Stimulated activated CD4-positive, alpha-beta T cell treated with anti-CD3 and anti-CD28 coated beads, Interleukin-2, amount 100 ng/mL, for 48 hours (primary cell): ENCODE data around the gene POMP.

ENCODE experiments used
- DNase-seq, 2 donors: peaks; one replicate each; pipeline ENCODE4 v3.0.0-alpha.2; 2020

Gene POMP, protein sequence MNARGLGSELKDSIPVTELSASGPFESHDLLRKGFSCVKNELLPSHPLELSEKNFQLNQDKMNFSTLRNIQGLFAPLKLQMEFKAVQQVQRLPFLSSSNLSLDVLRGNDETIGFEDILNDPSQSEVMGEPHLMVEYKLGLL

DNA sequence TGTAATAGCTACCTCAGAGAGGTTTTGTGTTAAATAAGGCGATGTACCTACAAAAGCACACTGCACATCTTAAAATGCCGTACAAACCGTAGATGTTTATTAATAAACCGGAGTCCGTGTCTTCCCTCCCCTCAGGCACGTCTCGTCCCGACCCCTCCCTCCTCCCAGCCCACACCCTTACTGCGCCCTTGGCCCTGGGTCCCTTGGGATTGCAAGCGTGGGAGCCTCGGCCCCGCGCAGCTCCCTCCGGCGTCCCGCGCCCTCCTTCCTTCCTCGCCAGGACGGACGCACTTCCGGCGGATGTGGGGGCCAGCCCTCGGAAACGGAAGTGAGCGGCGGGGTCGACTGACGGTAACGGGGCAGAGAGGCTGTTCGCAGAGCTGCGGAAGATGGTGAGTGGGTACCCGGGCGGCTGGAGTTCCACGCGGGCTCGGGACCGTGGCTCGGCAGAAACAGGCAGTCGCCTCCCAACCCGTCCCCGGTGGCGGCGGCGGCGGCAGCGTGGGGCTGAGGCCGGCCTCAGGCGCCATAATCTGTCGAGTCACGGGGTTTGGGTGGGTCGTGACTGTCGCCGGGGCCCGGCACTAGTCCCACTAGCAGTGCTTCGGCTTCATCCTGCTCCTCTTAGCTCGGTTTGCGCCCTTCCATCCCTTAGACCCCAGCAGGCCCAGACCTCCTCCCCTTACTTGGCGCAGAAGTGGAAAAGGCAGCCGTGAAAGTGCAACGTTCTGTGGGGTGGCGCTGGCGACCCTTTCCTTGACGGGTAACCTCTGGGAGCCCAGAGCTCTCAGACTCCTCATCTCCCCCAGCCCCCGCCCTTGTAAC, at the start of gene POMP:
Gene POMP, plus strand, starts transcription at position 335 of the 825 bp plus-strand sequence. Its CDS starts 55 bp downstream, at position 390.
- DNase-seq, result peak; percentile 88 to 91

DNA sequence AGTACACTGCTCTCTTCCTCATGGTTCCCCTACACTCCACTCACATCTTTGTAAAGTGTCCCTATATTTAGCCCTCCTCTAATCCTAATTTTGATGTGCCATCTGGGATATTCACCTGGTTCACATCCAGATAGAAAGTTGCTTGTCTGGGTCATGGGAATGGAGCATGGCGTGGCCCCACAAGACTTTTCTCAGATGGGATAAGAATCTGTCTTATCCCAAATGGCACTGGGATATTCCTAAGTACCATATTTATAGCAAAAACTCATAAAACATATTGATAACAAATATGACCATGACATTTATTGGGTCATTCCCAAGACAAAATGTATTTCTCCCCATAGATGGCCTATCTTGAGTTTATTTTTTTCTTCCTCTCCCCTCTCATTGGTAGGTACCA, 49.5 kb upstream of the POMP start:
- DNase-seq, result no peak

DNA sequence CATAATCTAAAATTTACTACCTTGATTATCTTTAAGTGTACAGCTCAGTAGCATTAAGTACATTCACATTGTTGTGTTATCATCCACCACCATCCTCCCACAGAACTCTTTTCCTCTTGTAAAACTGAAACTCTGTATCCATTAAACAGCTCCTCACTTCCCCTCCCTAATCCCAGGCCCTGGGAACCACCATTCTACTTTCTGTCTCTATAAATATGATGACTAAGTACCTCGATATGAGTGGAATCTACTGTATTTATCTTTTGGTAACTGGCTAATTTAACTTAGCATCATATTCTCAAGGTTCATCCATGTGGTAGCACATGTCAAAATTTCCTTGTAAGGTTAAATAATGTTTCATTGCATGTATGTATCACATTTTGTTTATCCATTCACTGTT, 49.0 kb upstream of the POMP start:
- no peak for DNase-seq

DNA sequence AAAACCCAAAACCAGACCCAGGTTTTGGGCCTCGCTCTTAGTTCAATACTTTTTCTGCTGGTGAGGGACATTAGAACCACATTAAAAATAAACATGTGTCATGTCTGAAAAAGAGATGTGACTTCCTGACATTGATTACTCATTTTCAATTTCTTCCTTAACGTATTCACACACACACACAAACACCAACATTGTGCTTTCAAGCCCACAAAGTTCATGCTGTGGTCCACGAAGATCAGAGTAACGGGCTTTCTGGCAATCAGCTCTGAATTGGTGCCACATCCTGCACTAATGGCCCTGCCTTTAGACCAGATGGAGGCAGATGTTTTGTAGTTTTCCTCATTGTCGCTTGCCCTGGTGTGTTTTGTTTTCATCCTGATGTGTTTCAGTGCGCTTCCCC, 47.9 kb upstream of the POMP start:
- DNase-seq, result no peak

DNA sequence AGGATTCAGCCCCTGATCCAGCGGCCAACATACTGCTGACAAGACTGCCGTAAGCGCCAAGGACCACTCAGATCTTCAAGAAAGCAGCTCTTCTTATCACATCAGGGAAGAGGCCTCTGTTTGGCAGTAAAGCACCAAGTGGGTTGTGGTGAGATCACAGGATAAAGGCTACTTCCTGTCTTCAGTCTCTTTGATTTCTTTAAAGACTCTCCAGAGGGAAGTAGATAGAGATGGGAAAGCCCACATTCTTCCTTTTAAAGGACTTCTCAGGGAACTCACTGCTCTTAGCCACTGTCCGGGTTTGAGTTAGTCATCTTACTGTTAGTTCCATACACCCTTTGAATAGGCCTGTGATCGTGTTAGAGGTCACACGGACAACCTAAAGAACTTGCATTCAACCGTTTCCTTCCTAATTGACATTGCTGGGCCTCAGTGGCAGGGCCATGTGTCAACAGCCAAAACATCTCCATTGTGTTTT, 47.2 kb upstream of the POMP start:
- no peak for DNase-seq

DNA sequence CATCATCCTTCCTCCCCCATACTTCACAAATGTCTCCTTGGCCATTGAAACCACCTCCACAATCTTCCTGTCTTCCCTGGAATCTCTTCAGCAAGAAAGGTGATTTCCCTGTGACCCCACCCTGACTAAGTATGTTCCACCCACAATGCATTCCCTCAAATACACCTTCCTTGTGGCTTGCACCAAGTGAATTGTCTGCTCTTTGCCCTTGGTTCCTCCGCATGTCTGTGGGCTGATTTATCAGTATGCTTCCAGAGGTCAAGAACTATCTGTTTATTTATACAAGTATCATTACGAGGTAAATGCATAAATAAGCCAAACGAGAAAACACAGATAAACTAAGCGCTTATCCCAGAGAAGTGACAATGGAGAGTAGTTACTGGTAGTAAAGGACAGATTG, 45.4 kb upstream of the POMP start:
- no peak for DNase-seq

DNA sequence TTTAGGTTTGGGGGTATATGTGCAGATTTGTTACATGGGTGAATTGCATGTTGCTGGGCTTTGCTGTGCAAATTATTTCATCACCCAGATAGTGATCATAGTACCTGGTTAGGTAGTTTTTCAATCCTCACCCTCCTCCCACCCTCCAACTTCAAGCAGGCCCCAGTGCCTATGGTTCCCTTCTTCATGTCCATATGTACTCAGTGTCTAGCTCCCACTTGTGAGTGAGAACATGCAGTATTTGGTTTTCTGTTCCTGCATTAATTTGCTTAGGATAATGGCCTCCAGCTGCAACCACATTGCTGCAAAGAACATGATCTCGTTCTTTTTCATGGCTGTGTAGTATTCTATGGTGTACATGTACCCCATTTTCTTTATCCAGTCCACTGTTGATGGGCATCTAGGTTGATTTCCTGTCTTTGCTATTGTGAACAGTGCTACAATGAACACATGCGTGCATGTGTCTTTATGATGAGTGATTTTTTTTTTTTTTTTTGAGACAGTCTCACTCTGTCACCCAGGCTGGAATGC, 42.9 kb upstream of the POMP start:
- no peak for DNase-seq

DNA sequence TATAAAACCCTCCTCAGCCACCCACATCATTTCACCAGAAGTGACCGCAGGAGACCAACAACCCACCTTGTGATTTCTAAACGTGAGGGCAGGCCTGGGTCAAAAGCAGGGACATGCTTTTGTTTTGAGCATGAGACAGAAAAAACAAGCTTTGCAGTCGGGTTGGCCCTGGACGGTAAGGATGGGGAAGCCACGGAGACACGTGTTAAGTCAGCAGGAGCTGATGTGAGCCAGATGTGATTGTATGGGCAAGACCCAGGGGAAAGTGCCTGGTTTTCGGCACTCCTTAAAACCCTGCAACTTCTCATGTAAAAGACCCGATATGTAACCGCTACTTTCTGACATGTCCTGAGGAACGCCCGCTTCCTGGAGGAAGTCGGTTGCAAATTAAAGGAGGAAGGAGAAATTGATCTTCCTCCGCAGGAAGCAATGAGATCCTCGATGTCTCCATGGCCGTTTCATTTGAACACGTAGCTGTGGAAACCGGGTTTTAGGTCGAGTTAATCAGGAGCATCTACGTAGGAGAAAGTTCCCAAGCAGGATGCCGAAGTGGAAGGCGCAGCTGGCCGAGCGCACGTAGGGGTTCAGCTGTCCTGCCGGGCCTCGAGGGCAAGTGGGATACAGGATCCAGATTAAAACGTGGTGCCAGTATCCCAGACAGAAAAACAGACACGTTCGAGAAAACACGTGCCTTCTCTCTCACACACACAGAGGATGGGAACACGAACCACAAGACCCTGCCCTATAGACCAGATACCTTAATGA, 40.5 kb upstream of the POMP start:
- DNase-seq, result no peak

DNA sequence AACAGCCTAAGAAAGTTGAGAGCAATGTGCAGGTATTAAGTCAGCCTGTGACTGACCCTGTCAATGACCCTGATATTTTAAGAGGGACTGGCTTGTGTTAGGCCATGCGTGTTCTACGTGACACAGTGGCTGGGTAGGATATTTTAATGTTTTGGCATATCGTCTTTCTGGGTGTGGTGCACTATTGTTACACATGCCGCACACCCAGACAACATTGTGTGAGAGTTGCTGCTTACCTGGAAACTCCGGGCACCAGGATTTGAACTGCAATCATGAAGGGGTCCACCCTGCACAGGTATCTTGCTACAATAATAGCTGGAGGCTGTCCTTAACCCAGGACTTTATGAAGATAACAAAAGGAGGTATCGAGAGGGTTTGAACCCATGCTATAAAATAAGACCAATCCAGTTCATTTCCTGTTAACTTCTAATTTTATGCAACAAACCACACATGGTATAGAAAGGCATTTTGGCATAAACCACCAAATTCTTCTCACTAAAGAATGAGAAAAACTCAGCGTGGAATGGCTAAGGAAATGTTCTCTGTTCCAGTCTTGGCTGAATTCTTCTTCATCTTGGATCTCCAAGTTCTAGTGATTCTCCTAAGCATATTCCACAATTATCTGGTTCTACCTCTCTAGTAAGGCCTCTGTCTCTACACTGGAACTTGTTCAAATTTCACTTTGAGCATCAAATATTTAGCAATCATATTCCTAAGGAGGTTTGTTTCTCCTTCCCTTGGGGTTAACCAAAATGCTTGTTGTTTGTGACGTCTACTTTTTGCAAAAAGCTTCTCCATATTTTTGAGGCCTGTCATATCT, 38.7 kb upstream of the POMP start:
- no peak for DNase-seq

DNA sequence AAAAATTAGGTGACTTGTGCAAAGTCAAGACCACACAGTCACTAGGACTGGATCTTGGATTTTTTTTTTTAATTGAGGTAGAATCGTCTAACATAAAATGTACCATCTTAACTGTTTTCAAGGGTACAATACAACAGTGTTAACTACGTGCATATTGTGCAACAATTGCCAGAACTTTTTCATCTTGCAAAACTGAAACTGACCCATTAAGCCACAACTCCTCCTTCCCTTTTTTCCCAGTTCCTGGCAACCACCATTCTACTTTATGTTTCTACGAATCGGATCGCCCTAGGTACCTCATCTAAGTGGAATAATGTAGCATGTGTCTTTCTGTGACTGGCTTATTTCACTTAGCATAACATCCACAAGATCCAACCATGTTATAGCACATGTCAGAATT, 37.5 kb upstream of the POMP start:
- no peak for DNase-seq

DNA sequence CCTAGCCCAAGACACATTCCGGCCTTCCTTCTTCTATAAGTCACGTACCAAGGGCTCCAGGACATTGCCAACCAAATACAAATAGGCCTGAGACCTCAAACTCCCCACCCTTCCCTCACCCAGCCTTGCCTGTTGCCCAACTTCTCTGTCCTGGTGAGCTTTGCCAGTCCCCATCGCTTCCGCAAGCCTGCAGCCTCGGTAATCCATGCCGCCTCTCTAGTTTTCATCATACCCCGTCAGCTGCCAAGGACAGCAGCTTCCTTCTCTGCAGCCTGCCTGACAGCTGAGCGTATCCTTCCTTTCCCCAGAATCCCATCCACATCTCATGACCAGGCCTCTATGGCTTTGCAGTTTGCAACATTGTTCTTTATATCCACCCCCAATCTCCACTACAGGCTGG, 36.6 kb upstream of the POMP start:
- DNase-seq, result no peak

DNA sequence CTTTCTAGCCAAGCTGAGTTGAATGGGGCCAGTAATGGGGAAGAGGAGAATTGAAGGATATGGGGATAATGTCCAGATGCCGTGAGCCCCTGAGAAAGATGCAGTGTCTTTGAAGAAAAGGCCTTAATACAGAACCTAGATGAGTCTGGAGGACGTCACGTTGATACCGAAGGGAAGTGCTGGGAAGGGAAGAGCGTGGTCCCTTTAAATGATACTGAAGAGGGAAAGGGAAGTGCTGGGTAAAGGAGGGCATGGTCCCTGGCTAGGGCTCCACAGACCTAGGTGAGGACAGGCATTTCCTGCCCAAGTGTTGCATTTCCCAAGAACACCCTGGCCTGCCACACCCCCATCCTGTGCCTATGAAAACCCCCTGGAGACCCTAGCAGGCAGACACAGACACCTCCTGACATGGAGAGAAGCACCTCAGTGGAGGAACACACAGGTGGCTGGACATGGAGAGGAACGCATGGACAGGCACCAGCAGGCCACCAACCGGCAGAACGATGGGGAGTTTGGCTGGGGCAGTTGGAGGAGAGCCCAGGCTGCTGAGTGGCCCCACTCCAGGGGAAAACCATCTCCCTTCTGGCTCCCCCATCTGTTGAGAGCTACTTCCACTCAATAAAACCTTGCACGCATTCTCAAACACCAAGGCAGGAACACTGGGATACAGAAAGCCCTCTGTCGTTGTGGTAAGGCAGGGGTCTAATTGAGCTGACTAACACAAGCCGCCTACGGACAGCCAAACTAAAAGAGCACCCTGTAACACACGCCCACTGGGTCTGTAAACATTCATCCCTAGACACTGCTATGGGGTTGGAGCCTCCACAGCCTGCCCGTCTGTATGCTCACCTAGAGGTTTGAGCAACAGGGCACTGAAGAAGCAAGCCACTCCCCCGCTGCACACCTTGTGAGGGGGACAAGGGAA, 34.9 kb upstream of the POMP start:
- DNase-seq, result no peak

DNA sequence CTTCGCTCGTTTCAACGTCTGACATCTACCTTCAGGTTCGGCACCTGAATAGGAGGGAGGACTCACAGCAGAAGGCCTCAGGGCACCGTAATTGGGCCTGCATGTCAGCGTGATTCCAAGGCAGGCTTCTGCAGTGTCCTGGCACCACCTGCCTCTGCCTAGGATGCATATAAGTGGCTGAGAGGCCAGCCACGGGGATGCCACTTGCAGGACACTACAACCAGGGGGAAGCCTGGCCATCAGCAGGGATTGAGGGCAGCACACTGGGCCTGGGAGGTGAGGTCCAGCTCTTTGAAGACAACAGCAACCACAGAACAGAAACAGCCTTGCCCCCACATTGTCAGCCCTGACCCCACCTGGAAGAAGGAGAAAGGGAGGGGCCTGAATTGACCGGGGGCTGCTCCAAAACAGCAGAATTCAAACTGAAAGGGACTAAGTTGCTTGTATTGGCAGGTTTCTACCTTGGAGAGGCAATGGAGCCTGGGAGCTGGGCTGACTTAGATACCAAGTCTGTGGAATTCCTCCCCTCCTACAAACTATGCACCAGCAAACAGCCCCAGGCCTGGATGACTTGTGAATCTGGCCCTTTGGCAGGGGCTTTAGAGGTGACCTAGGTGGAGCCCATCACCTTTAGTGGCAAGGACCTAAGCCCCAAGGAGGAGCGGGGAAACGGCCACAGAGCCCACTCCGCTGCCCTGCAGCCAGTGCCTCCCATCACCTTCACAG, 34.1 kb upstream of the POMP start:
- no peak for DNase-seq

DNA sequence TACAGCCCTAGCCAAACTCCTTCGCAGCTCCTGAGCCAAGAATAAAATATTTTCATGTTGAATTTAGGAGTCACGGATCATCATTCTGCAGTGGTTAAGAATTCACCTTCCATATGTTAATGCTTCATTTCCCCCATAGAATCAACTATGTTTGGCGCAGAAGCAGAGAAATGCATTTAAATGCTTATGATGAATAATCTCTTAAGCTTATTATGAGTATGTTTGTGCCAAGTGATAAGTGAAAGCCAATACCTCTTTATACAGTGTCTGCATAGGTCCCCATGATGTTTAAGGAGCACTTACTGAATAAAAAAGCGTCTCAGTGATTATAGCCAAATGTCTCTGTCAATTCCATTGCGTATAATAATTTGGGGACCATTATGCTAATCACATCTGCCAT, 32.7 kb upstream of the POMP start:
- no peak for DNase-seq

DNA sequence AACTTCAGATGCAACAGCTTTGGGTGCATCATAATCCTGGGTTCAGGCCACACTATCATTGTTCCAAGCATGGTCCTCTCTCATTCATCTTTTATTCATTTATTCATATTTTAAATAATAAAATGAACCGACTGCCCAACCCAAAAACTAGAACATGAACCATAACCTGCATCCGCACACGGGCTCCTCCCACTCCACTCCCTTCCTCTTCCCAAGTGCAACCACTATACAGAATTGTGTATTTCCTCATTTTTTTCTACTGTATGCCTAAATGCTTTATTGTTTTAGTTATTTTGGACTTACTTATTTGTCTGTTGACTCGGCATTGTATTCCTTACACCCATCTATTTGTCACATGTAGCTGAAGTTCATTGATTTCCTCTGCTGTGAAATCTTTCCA, 30.7 kb upstream of the POMP start:
- no peak for DNase-seq

DNA sequence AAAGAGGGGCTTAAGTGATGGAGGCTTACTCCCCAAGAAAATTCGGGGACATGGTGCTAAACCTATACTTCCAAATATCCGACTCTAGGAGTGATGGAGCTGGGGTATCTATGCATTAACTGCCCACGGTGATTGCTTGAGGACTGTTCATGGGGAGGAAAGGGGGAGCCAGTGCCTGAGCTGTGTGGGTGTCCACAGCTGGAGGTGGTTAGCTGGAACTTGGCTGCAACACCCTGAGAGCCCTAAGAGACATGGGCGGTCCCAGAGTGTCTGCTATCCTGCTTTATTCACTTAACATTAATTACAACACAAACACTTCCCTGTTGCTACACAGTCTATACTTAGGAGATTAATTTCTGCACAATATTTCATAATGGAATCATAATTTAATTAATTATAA, 28.1 kb upstream of the POMP start:
- DNase-seq, result no peak

DNA sequence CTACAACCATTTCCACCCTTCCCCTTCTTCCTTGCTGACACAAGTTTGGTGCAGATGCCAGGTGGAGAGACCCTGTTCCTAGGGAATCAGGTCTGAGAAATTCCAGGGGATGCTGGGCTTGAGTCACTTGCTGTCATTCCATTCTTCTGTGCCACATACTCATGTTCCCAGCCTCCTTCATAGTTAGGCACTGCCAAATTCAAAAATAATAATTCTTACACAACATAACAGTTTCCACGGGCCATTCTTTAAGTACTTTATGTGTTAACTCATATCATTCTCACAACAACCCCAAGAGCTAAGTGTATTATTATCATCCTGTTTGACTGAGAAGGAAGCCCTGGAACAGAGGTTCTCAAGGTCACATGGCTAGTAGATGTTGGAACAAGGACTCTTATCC, 27.1 kb upstream of the POMP start:
- DNase-seq, result no peak

DNA sequence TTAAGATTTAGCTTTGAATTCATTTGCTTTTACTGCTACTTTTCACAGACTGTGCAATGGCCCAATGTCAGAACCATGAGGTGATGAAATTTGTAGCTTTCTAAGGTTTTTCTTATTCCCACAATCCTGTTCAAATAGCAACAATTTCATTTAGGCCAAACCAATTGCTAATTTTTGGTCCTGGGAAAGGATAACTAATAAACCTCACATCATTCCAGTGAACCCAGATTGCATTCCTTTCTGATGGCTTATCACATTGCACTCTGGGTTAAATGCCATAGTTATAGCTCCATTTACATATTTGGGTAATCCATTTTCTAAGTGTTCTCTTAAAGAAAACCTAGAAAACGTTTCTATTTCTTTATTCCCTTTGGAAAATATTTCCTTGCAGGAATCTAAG, 22.9 kb upstream of the POMP start:
- no peak for DNase-seq

DNA sequence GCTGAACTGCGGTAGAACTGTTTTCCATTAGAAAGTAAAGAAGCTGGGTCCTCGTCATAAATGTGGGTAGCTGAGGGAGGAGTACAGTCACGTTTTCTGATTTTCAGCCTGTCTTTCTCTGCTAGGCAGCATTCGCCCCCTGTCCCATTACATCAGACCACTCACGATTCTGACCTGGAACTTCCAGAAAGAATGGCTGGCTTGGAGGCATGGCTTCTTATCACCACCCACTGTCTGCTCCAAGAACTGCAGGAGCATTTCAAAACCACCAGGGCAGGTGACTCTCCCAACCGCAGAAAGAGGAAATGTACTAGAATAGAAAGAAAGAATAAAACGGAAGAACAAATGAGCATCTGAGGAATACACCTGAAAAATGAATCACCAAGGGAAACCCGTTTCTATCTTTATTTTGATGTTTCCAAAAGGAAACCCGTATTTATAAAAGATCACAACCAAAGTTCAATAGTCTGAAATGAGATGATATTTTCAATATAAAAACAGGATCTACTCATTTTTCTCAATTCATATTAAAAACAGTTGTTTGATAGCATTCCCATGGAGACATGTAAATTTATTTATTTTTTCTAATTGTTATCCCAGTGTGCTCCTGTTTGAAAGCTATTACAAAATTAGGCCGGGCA, 22.1 kb upstream of the POMP start:
- peak; percentile 19 to 46 for DNase-seq

DNA sequence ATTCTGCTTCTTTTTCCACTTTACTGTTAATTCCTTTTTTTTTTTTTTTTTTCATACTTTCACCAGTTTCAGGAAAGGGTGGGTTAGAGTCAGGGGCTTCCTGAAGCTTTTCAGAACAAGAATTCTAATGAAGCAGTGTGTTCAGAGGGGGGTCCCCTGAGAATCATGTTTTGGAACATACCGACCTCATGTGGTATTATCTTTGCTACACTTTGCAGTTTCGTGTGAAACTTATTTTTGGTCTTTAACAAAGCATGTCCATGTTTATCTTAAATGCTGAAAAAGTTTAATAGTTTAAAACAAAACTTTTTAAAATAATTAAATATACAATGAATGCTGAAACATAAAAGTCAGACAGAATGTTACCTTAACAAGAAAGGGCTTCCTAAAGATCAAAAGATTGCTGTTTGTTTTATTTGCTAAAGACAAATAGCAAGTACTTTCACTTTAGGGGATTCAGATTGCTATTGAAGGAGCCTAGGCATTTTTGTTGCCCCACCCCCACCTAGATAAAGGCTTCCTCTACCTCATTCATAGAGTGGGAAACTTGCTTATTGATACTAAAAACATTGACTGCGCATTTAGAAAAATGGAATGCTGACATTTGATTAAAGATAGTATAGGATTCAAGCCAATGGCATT, 21.1 kb upstream of the POMP start:
- no peak for DNase-seq
